GM23338 (cell line): Measurements from ENCODE around the gene PARVG.

ENCODE experiments used
- CTCF ChIP-seq, 2 experiments: fragments of 200-600 bp in 1 of 2; sonication (generic) in 1 of 2; conservative IDR thresholded peaks; 2 replicates each; pipeline versions ENCODE4 v1.5.1 to v1.6.1; 2016 to 2017; ENCODE audit warnings: antibody characterized with exemption in 2 of 2, low read depth in 2 of 2, mild to moderate bottlenecking in 2 of 2, moderate library complexity in 1 of 2
- EZH2 ChIP-seq: fragments of 200-600 bp; sonication (generic); IDR thresholded peaks from one replicate; pipeline ENCODE4 v1.8.0; 2017; ENCODE audit warnings: antibody characterized with exemption, mild to moderate bottlenecking, low read depth; ENCODE audit not compliant: unreplicated experiment
- POLR2AphosphoS5 ChIP-seq: IDR thresholded peaks from 2 replicates; pipeline ENCODE4 v1.6.1; 2016; ENCODE audit warnings: antibody characterized with exemption, low read depth
- TF ChIP-seq, protein P1 (sequence below): fragments of 250-450 bp; sonication (Bioruptor Pico); IDR thresholded peaks from 2 replicates; pipeline ENCODE4 v1.5.0; 2020; ENCODE audit warnings: mild to moderate bottlenecking, moderate library complexity

- TF ChIP-seq CTCF (conservative IDR thresholded peaks at IDR 0.05; ENCODE audit: low read depth in 2 of 2) (no peak), POLR2AphosphoS5 (no peak), EZH2 (no peak)
- TF ChIP-seq, protein P1, sequence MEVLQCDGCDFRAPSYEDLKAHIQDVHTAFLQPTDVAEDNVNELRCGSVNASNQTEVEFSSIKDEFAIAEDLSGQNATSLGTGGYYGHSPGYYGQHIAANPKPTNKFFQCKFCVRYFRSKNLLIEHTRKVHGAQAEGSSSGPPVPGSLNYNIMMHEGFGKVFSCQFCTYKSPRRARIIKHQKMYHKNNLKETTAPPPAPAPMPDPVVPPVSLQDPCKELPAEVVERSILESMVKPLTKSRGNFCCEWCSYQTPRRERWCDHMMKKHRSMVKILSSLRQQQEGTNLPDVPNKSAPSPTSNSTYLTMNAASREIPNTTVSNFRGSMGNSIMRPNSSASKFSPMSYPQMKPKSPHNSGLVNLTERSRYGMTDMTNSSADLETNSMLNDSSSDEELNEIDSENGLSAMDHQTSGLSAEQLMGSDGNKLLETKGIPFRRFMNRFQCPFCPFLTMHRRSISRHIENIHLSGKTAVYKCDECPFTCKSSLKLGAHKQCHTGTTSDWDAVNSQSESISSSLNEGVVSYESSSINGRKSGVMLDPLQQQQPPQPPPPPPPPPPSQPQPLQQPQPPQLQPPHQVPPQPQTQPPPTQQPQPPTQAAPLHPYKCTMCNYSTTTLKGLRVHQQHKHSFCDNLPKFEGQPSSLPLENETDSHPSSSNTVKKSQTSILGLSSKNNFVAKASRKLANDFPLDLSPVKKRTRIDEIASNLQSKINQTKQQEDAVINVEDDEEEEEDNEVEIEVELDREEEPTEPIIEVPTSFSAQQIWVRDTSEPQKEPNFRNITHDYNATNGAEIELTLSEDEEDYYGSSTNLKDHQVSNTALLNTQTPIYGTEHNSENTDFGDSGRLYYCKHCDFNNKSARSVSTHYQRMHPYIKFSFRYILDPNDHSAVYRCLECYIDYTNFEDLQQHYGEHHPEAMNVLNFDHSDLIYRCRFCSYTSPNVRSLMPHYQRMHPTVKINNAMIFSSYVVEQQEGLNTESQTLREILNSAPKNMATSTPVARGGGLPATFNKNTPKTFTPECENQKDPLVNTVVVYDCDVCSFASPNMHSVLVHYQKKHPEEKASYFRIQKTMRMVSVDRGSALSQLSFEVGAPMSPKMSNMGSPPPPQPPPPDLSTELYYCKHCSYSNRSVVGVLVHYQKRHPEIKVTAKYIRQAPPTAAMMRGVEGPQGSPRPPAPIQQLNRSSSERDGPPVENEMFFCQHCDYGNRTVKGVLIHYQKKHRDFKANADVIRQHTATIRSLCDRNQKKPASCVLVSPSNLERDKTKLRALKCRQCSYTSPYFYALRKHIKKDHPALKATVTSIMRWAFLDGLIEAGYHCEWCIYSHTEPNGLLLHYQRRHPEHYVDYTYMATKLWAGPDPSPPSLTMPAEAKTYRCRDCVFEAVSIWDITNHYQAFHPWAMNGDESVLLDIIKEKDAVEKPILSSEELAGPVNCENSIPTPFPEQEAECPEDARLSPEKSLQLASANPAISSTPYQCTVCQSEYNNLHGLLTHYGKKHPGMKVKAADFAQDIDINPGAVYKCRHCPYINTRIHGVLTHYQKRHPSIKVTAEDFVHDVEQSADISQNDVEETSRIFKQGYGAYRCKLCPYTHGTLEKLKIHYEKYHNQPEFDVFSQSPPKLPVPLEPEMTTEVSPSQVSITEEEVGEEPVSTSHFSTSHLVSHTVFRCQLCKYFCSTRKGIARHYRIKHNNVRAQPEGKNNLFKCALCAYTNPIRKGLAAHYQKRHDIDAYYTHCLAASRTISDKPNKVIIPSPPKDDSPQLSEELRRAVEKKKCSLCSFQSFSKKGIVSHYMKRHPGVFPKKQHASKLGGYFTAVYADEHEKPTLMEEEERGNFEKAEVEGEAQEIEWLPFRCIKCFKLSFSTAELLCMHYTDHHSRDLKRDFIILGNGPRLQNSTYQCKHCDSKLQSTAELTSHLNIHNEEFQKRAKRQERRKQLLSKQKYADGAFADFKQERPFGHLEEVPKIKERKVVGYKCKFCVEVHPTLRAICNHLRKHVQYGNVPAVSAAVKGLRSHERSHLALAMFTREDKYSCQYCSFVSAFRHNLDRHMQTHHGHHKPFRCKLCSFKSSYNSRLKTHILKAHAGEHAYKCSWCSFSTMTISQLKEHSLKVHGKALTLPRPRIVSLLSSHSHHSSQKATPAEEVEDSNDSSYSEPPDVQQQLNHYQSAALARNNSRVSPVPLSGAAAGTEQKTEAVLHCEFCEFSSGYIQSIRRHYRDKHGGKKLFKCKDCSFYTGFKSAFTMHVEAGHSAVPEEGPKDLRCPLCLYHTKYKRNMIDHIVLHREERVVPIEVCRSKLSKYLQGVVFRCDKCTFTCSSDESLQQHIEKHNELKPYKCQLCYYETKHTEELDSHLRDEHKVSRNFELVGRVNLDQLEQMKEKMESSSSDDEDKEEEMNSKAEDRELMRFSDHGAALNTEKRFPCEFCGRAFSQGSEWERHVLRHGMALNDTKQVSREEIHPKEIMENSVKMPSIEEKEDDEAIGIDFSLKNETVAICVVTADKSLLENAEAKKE (CRISPR knock-in tag) = no peak
Measured at GRCh38 chr22:44186737-44187136, 6.0 kb downstream of the PARVG start.
